ENCODE measurements around the gene RAB38.

Gene RAB38

GRCh38 chr11:88183233-88183632 is 8.0 kb upstream of the RAB38 start:
- no peak for ATAC-seq (replicated peaks)
- Mint-ChIP-seq H3K27me3 (no peaks in the 10 kb centered on the region), H3K27ac (no peak overlapping the region), H3K4me1 (ENCODE audit: low read depth in 2 of 2) (peaks cover 10 to 15% of the 10 kb centered on the region in 2 donors), H3K36me3 (ENCODE audit: insufficient read depth) (no peaks in the 10 kb centered on the region), H3K9me3 (no peaks in the 10 kb centered on the region), H3K4me3 (no peak overlapping the region)
- DNase-seq = no peak

DNA sequence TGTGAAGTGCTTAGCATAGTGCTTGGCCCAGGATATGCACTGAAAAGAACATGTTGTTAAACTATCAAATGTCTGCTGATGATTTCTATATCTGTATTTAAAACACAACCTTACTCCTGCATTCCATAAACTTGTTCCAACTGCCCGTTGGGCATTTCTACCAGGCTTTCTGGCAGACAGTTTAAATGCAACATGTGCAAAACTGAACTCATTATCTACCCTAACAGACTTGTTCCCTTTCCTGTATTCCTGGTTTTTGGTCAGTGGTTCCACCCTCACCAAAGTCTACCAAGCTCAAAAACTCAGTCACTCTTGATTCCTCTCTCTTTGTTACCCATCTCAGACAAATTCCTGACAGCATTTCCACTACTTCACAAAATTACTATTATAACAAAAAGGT is 6.5 kb upstream of the RAB38 start:
- no peak for DNase-seq
- Mint-ChIP-seq H3K36me3 (ENCODE audit: insufficient read depth) (no peaks in the 10 kb centered on the region), H3K4me3 (no peak overlapping the region), H3K27ac (no peak overlapping the region), H3K27me3 (no peaks in the 10 kb centered on the region), H3K4me1 (ENCODE audit: low read depth in 2 of 2) (peaks cover 10 to 15% of the 10 kb centered on the region in 2 donors), H3K9me3 (no peaks in the 10 kb centered on the region)
- no peak for ATAC-seq (replicated peaks)

DNA sequence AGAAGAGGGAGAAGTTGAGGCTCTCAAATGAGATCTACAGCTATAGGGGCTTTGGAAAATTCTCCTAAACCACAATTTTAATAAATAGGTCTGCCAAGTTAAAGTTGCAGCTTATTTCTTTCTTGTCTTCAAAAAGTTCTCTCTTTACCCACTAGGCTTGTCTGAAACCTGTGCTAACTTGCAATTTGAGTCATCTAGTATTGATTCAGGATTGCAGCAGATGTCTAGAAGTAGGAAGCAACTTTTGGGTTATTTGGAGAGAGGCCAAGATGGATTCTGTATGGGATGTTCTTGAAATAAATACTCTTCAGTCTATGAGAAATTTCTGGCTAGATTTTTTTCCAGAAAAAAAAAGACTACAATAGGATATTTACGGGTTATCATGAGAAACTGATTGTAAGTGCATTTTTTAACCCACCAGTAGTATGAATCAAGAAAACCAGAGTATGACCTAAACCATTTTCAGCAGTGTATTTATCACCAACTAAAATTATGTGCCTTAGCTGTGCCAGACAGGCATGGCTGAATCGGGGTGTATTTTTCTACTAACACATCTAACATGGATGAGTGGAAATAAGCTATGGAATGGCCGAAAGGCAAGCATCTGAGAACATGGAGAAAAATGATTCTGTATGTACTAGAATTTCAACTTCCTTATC is 4.9 kb upstream of the RAB38 start:
- Mint-ChIP-seq H3K27ac (no peak overlapping the region), H3K36me3 (ENCODE audit: insufficient read depth) (no peaks in the 10 kb centered on the region), H3K4me1 (ENCODE audit: low read depth in 2 of 2) (peaks cover 12 to 15% of the 10 kb centered on the region in 2 donors), H3K4me3 (no peak overlapping the region), H3K27me3 (no peaks in the 10 kb centered on the region), H3K9me3 (no peaks in the 10 kb centered on the region)
- ATAC-seq (replicated peaks) (no peak), DNase-seq (no peak)

GRCh38 chr11:88179141-88179540 is 3.9 kb upstream of the RAB38 start:
- ATAC-seq (replicated peaks) (peak; percentile 63), DNase-seq (peak in 1 of 3 experiments; percentile 3)
- Mint-ChIP-seq H3K36me3 (ENCODE audit: insufficient read depth) (peaks cover 4% of the 10 kb centered on the region), H3K4me1 (ENCODE audit: low read depth in 2 of 2) (peaks cover 15 to 18% of the 10 kb centered on the region in 2 donors), H3K27ac (peak overlapping the region; percentile 72 to 85), H3K27me3 (no peaks in the 10 kb centered on the region), H3K9me3 (no peaks in the 10 kb centered on the region), H3K4me3 (peak overlapping the region in 1 of 2 donors; percentile 49)

- H3K4me1 Mint-ChIP-seq (ENCODE audit: low read depth in 2 of 2) = peaks cover 15 to 18% of the 10 kb centered on the region in 2 donors
- no peak for DNase-seq
- no peak overlapping the region for H3K4me3 Mint-ChIP-seq
- H3K9me3 Mint-ChIP-seq = no peaks in the 10 kb centered on the region
- peak overlapping the region; percentile 57 to 85 for H3K27ac Mint-ChIP-seq
- H3K27me3 Mint-ChIP-seq = no peaks in the 10 kb centered on the region
- ATAC-seq (replicated peaks) = no peak
- peaks cover 4% of the 10 kb centered on the region for H3K36me3 Mint-ChIP-seq (ENCODE audit: insufficient read depth)
Measured at GRCh38 chr11:88178191-88178590, 2.9 kb upstream of the RAB38 start.

DNA sequence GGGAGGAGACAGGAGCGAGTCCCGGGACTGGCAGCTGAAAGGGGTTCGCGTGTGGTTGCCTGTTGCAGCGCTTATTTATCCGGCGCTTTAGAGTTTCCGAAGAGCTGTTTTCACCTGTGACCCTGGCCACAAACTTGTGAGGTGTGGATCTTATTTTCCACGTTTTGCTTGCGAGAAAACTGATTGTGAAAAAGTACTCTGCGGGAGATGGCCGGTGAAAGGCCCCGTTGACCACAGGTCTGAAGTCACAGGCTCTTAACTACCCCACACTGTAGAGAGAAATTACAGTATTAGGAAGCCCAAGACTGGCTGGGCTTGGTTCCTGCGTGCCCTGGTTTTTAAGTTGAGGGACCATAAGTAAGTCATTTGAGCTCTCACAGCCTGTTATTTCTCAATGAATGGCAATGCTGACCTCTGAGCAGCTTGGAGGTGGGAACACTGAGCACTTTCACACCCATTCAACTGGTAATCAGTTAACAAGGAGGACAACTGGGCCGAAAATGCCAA is 379 bp upstream of the RAB38 start:
- Mint-ChIP-seq H3K9me3 (no peaks in the 10 kb centered on the region), H3K4me3 (peak overlapping the region; percentile 74 to 79), H3K36me3 (ENCODE audit: insufficient read depth) (peaks cover 4% of the 10 kb centered on the region), H3K4me1 (ENCODE audit: low read depth in 2 of 2) (peaks cover 15 to 18% of the 10 kb centered on the region in 2 donors), H3K27ac (peak overlapping the region in 1 of 2 donors; percentile 67), H3K27me3 (no peaks in the 10 kb centered on the region)
- no peak for ATAC-seq (replicated peaks)
- no peak for DNase-seq

DNA sequence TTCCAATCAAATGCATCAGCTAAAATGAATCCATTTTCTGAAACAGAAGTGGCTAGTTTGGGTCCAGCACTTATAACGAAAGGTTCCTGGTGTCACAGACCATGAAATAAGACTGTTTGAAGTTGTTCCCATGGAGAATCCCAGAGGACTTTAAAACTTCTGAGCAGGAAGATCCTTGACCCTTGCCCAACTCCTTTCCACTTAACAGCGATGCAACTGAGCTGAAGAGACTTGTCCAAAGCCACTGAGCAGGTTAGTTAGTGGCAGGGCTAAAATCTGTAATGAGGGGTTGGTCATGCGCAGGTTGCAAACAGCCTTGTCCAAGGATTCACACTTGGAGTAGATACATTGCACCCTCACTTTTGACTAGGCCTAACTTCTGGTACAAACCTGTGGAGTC is 1.3 kb downstream of the RAB38 start:
- DNase-seq = no peak
- H3K36me3 Mint-ChIP-seq (ENCODE audit: insufficient read depth) = peaks cover 4% of the 10 kb centered on the region
- no peaks in the 10 kb centered on the region for H3K9me3 Mint-ChIP-seq
- peaks cover 6 to 12% of the 10 kb centered on the region in 2 donors for H3K4me1 Mint-ChIP-seq (ENCODE audit: low read depth in 2 of 2)
- no peak for ATAC-seq (replicated peaks)
- H3K27ac Mint-ChIP-seq = peak overlapping the region in 1 of 2 donors; percentile 81
- H3K4me3 Mint-ChIP-seq = peak overlapping the region; percentile 74 to 79
- no peaks in the 10 kb centered on the region for H3K27me3 Mint-ChIP-seq

DNA sequence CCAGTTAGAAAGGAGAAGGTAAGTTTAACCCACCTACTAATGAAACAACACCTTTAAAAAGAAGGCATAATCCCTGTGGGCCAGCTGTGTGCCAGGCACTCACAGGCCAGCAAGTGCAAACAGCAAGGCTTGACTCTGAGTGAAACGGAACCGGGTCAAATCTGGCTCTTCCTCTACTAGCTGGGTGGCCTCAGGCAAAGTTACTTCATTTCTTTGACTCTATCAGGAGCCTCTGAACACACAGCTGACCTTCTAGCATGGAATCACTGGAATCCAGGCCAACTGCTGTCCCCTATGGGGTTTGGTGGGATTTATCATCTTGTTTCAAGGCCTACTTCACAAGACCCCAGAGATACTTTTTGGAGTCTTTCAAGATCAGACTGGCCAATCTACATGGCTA is 3.3 kb downstream of the RAB38 start:
- DNase-seq (no peak), ATAC-seq (replicated peaks) (no peak)
- Mint-ChIP-seq H3K27ac (no peak overlapping the region), H3K4me3 (no peak overlapping the region), H3K9me3 (no peaks in the 10 kb centered on the region), H3K27me3 (no peaks in the 10 kb centered on the region), H3K4me1 (ENCODE audit: low read depth in 2 of 2) (peaks cover 0 to 8% of the 10 kb centered on the region in 2 donors), H3K36me3 (ENCODE audit: insufficient read depth) (peaks cover 4% of the 10 kb centered on the region)

DNA sequence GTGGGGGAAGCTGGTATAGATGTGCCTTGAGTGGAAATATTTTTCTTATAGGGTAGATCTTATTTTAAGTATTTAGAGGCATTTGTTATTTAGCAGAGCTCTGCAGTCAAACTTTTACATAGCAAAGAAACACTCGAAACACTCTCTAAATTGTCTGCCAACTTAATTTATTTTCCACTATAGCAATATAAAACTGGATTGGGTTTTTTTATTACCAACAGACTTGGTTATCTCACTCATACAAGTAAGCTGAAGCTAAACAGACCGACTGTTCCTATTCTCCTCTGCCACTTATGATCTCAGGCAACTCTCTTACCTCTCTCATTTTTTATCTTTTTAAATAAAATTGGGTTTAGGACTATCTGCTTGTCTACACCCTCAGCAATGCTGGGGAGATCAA is 4.6 kb downstream of the RAB38 start:
- H3K4me3 Mint-ChIP-seq = no peak overlapping the region
- no peaks in the 10 kb centered on the region for H3K9me3 Mint-ChIP-seq
- H3K27ac Mint-ChIP-seq = no peak overlapping the region
- ATAC-seq (replicated peaks) (no peak), DNase-seq (no peak)
- H3K27me3 Mint-ChIP-seq = no peaks in the 10 kb centered on the region
- peaks cover 4% of the 10 kb centered on the region for H3K36me3 Mint-ChIP-seq (ENCODE audit: insufficient read depth)
- H3K4me1 Mint-ChIP-seq (ENCODE audit: low read depth in 2 of 2) = peaks cover 0 to 8% of the 10 kb centered on the region in 2 donors

GRCh38 chr11:88169881-88170280 is 5.4 kb downstream of the RAB38 start:
- ATAC-seq (replicated peaks) = no peak
- no peak for DNase-seq
- Mint-ChIP-seq H3K36me3 (ENCODE audit: insufficient read depth) (peaks cover 4% of the 10 kb centered on the region), H3K9me3 (no peaks in the 10 kb centered on the region), H3K27ac (no peak overlapping the region), H3K4me3 (no peak overlapping the region), H3K4me1 (ENCODE audit: low read depth in 2 of 2) (peaks cover 0 to 5% of the 10 kb centered on the region in 2 donors), H3K27me3 (no peaks in the 10 kb centered on the region)

- ATAC-seq (replicated peaks) (no peak), DNase-seq (no peak)
- Mint-ChIP-seq H3K4me3 (no peak overlapping the region), H3K9me3 (no peaks in the 10 kb centered on the region), H3K27me3 (no peaks in the 10 kb centered on the region), H3K4me1 (ENCODE audit: low read depth in 2 of 2) (peaks cover 0 to 3% of the 10 kb centered on the region in 2 donors), H3K36me3 (ENCODE audit: insufficient read depth) (peaks cover under 1% of the 10 kb centered on the region), H3K27ac (no peak overlapping the region)
Measured at GRCh38 chr11:88169471-88169870, 5.8 kb downstream of the RAB38 start.

DNA sequence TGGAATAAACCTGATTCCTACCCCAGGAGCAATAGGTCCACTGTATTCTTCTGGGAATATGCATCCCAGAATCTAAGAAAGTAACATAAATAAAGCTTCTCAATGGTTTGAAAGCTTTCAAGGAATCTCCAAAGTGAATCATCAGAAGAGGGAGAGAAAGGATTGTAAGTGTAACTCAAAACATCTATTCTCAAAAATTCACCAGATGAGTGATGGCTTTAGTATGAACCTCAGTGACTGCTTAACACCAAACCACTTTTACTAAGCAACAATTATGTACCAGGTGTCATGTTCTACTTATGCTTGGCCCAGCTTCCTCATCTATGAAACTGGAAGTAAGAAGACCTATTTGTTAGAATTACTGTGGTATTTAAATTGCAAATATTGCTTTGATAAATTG is 7.4 kb downstream of the RAB38 start:
- no peaks in the 10 kb centered on the region for H3K36me3 Mint-ChIP-seq (ENCODE audit: insufficient read depth)
- no peaks in the 10 kb centered on the region for H3K27me3 Mint-ChIP-seq
- no peak overlapping the region for H3K4me3 Mint-ChIP-seq
- no peak for ATAC-seq (replicated peaks)
- H3K4me1 Mint-ChIP-seq (ENCODE audit: low read depth in 2 of 2) = no peaks in the 10 kb centered on the region
- no peak for DNase-seq
- H3K27ac Mint-ChIP-seq = no peak overlapping the region
- no peaks in the 10 kb centered on the region for H3K9me3 Mint-ChIP-seq

DNA sequence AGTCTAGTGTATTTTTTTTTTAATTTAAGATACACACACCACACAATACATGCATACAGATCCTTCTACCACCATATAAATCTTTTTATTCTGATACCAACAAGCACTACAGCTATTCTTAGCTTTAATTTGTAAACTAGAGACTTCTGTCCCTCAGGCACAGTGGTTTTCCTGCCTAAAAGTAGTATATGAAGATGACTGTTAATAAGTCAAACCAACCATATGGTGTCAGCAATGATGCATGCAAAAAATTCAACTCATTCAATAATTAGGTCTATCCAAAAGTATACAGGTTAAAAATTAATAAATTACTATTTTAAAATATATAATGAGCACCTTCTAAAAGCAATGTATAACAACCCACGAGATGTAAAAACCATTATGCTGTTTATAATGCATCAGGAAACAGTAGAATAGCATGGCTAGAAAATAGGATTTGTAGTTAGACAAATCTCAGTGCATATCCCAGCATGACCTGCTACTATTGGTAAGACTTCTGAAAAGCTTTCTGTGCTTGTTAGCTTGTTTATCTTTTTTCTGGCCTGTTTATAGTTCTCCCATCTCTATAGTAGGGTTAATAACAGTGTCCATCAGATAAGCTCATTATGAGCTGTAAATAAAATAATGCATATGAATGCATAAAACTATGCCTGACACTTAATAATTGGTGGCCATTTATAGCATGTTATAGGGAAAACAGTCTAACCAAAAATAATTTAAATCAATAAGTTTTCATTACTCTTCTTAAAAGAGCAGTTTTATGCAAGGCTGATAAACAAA is 10.2 kb downstream of the RAB38 start:
- Mint-ChIP-seq H3K4me3 (no peak overlapping the region), H3K27me3 (no peaks in the 10 kb centered on the region), H3K36me3 (ENCODE audit: insufficient read depth) (no peaks in the 10 kb centered on the region), H3K4me1 (ENCODE audit: low read depth in 2 of 2) (no peaks in the 10 kb centered on the region), H3K9me3 (no peaks in the 10 kb centered on the region), H3K27ac (no peak overlapping the region)
- no peak for ATAC-seq (replicated peaks)
- DNase-seq = no peak

DNA sequence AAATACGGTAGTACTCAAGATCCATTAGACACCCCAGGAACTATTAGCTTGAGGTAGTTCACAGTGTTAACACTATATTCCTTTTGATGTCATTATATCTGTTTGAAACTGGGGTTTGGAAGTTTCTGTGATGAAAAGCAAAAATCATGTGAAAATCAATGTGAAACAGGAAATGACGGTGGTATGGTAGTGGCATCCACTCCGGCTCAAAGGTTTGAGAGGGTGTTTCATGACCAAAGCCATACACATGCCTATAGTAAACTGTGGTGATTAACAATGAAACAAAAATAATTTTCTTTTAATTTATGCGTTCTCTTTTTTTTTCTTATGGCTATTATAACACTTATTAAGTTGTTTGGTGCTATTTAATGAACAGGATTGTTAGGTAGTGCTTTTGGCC is 10.9 kb downstream of the RAB38 start:
- Mint-ChIP-seq H3K9me3 (no peaks in the 10 kb centered on the region), H3K4me3 (no peak overlapping the region), H3K27ac (no peak overlapping the region), H3K27me3 (no peaks in the 10 kb centered on the region), H3K36me3 (ENCODE audit: insufficient read depth) (no peaks in the 10 kb centered on the region), H3K4me1 (ENCODE audit: low read depth in 2 of 2) (no peaks in the 10 kb centered on the region)
- DNase-seq = no peak
- no peak for ATAC-seq (replicated peaks)

Measured in effector memory CD8-positive, alpha-beta T cell (primary cell).